Measurements from ENCODE around the gene LRP1B. TPM values are rescaled to one million over a fixed set of nuclear protein-coding genes. Genes with fewer than 3 reads are reported as not detected.
"Not testable (repeated sequence)": the region's sequence is repeated elsewhere in the genome, so short reads cannot be mapped to it uniquely, and the experiment has no call there.

LRP1B gene
- polyA plus RNA-seq, 3 donors: 0.25 to 3.1 (median 2.2) TPM

DNA sequence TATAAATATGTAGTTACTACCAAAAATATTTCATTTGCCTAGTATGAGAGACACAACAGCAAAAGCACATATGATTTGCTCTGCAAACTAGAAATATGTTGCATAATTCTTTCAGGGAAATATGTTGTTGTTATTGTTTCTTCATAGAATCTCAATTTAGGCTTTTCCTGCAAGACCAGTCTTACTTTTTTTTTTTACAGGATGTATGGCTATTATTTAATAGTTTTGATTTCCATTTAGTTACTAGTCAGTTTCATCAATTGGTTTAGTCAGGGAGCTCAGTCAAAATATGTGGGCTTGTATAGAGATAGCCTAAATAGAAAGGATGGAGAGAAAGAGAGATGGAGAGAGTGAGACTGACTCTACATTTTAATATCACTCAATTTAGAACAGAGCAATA lies 6.1 kb downstream of the LRP1B start:
- H3K27ac ChIP-seq (ENCODE audit: low read depth, low read length): no peak overlapping the region

DNA sequence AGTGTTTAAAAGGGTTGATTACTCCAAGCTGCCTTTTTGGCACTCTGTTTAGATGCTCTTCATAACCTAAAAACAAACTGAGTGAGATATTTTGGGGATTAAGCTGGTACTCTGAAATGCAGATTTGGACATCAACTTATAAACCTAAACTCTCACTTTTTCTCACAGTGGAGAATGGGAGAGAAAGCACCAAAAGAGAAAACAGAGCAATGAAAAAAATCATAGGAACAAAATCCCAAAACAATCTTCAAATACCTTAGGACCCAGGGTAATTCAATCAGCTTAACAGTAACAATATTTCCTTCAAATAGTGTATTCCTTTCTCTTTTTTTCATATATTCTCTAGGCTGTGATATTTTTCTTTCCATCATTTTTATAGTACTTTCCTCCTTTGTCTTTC lies 11.5 kb downstream of the LRP1B start:
- H3K27ac ChIP-seq (ENCODE audit: low read depth, low read length): no peak overlapping the region

DNA sequence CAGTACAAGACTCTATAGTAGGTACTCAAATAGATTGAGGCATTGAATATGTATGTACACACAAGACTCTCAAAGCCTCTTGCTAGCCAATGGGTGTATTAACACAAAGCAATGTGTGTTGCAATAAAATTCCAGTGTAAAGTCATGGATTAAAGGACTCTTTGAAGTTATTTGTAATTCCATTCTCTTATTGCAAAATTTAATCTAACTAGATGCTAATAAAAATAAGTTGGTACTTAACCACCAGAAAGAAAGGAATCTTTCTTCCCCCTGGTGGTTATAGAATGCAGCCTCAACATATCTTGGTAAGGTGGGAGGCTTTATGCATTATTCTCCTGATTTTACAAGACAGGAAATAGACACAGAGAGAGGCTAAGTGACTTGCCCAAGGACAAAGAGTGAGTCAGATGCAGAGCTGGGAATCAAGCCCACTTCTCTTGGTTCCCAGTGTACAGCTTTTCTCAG lies 18.0 kb downstream of the LRP1B start:
- H3K27ac ChIP-seq (ENCODE audit: low read depth, low read length): no peak overlapping the region

DNA sequence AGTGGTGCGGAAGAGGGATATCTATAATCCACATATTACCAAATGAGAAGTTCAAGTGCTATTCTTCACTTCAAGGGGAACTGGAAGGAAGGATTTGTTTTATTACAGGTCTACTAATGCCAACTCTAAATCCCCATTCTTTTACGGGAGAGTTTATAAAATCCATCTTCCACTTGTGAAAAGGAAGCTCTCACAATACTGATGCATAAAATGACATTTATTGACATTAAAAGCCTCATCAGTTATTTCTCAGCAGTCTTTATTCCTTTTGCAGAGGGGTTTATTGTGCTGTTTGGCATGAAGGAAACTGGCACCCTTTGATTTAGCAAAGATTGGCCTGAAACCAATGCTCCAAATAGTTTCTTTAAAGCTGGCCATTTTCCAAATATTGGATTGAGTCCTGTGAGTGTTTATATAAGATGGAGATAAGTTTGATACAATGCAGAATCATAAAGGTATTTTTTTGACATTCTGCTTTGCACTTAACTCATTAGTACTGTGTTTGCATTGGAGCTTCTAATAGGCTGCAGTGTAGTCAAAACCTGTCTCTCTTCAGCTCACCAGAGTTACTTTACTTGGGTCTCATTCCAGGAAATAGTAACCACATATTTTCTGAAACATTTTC lies 26.6 kb downstream of the LRP1B start:
- no peak overlapping the region for H3K27ac ChIP-seq (ENCODE audit: low read depth, low read length)
- 44 to 62% (median 58%) methylated on average over 2 of the region's 2 CpGs for WGBS, 3 donors

DNA sequence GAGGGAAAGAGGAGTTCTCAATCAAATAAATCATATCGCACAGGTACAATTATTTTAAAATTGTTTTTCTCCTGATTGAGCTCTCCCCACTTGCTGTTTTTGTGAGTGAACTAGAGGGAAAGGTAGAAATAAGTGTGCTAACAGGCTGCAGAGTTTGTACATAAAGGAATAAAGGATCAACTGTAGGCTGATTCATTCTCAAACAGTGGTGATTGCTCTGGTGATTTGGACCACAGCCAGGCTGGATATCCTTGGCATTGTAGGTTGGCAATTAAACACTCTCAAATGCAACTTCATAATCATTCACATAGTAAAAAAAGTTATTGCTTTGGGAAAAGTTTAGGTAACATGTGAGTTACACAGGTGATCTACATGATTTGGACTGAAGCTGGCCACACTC lies 29.8 kb downstream of the LRP1B start:
- no peak overlapping the region for H3K27ac ChIP-seq (ENCODE audit: low read depth, low read length)
- 78 to 90% (median 88%) methylated on average over 1 of the region's 1 CpG for WGBS, 3 donors

DNA sequence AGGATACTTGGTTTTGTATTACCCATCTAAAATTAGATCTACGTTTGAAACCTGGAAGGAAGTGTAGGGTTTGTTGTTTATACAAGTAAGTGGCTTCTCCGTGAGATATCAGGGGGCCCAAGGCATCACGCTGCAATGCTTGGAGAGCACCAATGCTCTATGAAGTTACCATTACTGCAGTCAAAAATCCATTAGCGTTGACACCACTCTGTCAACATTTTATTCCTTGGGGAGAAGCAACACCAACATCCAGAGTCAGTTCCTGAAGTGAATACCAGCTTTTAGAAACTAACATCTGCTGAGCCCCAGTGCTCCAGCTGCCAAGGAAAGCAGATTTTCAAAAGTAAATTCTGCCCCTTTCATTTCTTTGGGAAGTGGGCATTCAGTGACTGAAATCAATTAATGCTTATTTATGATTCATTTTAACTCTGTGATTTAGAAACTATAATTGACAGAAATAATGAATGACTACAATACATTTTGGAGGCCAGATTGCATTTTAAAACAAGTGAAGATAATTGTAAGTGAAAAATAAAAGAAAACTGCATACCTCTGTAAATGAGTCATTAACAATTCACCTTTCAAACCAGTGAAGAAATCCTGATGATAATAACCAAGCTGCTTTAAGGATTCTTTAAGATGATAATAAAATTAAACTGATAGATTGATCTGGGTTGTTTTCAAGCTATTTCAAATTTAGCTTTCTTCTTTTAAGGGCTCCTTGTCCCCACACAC lies 30.5 kb downstream of the LRP1B start:
- H3K27ac ChIP-seq (ENCODE audit: low read depth, low read length): no peak overlapping the region
- WGBS, 3 donors: 57 to 67% (median 59%) methylated on average over 4 of the region's 4 CpGs

DNA sequence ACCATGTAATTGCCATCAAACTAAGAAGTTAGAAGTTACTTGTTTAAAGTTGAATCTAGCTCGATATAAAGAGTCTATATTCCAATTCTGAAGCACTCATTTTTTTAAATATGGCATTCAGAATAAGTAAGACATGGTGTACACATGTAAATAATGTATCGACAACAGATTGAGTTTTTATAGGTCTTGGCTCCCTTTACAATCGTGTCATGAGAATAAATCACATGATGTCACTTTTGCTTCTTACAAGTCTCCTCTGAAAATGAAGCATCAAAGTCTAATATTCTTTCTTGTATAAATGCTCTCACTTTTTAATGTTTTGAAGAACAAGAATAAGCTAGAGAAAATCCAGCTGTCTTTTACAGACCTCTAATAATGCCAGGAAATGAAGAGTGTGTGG lies 33.1 kb downstream of the LRP1B start:
- no peak overlapping the region for H3K27ac ChIP-seq (ENCODE audit: low read depth, low read length)
- WGBS, 3 donors: 60 to 68% (median 64%) methylated on average over 3 of the region's 3 CpGs

DNA sequence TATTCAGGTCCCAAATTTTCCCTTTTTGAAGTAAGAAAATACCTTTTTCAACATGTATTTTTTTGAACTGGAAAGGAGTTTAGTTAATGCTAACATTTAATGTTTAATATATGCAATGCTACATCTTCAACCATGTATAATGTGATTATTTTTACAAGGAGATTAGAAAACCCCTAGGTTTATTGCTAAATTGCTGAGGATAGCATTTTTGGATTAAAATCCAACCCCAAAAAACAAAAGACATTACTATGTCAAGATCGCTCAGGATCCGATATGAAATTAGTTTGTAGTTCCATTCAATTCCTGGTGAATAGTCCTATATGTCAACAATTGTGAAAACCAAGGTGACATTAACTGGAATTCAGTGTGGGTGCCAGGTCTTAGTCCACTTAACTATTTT lies 35.2 kb downstream of the LRP1B start:
- WGBS, 3 donors: 84 to 98% (median 94%) methylated on average over 2 of the region's 2 CpGs
- H3K27ac ChIP-seq (ENCODE audit: low read depth, low read length): no peak overlapping the region

DNA sequence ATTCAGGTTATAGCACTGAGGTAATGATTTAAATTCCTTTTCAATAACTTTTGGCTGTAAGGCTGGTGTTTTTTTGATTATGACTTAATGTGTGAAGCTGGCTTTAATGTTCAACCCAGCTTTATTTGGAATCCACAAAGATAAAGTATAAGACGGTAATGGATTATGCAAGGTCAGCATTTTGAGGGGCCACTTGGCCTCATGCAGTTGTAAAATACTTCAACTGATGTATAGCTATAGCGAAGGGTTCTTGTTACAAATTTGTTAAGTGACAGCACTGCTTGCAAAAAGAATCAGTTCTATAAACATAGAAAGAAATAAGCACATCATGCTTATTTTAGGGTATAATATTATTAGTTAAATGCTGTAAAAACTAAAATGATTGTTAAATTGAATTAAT lies 36.6 kb downstream of the LRP1B start:
- WGBS, 3 donors: 59 to 74% (median 69%) methylated on average over 2 of the region's 2 CpGs
- no peak overlapping the region for H3K27ac ChIP-seq (ENCODE audit: low read depth, low read length)

DNA sequence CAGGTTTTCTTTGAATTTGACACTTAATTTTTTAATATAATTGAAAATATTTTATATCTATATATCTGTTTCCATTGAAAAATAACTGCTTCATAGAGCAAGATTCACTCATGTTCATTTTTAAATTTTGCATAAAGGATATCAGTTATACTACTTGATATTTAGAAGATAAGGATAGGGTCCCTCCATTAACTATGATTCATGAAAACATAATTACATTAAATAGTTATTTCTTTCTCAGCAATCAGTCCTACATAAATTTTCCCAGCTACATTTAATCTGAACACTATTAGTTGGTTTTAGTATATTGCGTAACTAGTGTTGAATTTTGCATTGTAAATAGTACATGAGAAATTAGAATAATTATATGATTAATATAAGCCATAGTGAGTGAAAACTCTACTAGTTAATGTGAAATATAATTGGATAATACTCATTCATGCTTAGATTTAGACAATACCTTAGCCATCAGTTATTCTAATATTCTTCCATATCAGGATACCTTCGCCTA lies 42.7 kb downstream of the LRP1B start:
- no peak overlapping the region for H3K27ac ChIP-seq (ENCODE audit: low read depth, low read length)
- 89 to 94% (median 93%) methylated on average over 2 of the region's 2 CpGs for WGBS, 3 donors

DNA sequence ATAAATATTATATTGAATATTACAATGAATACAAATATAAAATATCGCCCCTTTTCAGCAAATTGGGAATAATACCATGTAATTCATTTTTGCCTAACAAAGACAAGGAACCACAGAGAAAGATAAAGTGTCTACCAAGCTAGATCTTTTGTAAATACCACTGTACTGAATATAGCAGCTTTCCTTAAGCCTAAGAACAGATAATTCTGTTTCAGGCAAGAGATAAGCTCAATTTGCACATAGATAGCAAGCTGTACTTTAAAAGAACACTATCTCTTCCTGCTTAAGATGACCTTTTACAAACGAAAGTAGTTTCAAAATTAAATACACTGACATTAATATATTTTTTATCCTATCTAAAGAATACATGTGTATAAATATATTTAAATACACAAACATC lies 43.2 kb downstream of the LRP1B start:
- WGBS, 3 donors: 43 to 66% (median 61%) methylated on average over 2 of the region's 2 CpGs
- not testable (repeated sequence) for H3K27ac ChIP-seq (ENCODE audit: low read depth, low read length)

DNA sequence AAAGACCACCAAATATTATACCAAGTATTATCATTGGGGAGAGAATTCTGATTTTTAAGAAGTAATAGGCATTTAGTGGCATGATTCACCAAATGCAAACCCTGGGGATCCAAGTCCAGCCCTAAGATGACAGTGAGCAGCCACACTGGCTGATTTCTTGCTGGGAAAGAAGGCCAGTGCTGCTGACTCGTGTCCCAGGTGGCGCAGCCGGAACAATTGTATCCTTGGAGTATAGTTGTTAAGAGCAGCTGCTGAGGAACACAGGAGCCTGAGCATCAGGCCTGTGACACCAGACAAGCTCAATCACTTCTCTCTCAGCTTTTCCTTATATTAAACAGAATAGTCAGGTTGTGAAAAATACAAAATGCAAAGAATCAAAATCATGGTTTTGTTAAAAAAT lies 48.4 kb downstream of the LRP1B start:
- 67 to 85% (median 81%) methylated on average over 3 of the region's 3 CpGs for WGBS, 3 donors
- H3K27ac ChIP-seq (ENCODE audit: low read depth, low read length): no peak overlapping the region

DNA sequence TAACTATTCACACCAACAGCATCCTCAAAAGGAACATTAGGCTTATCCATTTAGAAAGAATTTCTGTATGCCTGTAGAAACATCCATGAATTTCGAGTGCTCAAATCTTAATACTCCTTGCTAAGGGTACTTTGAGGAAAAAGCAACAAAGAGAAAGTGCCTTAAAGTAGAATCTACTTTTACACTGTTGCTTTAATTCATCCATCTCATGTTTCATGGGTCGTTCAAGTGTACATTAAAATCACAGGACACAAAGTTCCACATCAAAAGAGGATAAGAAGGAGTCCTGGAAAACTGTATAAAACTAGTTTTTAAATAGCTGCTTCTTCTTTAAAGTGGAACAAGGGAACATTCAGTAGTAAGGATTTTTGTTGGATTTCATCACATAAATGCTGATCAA lies 54.5 kb downstream of the LRP1B start:
- H3K27ac ChIP-seq (ENCODE audit: low read depth, low read length): no peak overlapping the region
- 42 to 54% (median 49%) methylated on average over 2 of the region's 2 CpGs for WGBS, 3 donors

DNA sequence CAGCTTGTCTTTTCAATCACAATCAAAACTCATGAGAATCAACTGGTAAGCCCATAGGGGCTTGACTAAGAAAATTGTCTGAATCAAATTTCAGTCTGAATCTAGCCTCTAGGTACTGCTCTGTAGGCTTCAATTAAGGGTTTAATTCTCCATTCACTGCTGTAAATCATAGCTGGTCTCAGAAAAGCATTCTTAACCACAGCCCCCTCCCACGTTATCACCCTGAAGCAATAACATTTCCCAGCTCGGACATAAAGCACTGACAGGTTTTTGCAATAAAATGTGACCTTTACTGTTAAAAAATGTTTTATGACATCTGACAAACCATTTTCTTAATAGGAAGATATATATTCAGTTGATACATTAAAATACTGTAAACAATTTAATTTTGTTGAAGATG lies 55.0 kb downstream of the LRP1B start:
- no peak overlapping the region for H3K27ac ChIP-seq (ENCODE audit: low read depth, low read length)
- WGBS, 3 donors: 55 to 64% (median 57%) methylated on average over 2 of the region's 2 CpGs

DNA sequence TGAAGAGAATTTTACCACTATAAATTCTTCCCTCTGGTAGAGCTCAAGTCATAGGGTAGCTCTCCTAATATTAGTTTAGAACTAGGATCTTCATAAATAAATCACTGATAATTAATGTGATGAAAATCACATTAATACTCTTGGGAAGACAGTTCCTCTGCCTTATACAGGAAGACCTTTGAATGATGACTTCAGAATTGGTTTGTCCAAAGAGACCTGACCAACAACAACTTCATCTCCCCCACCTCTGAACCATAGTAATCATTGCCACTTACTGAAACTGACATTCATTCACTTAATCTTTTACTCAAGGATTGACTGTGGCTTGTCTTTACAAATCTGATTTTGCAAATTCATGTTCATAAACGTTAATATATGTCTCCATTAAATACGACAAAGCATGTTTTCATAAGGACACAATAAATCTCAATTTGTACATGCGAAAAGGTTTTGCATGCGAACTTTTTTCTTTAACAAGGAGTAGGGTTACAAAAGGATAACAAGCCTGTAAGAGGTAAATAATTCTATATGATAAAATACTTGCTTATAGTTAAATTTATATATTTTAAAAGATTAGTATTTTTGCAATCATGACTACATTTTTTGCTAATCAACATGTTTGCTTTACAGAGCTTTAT lies 61.4 kb downstream of the LRP1B start:
- WGBS, 3 donors: 71 to 83% (median 79%) methylated on average over 4 of the region's 4 CpGs
- no peak overlapping the region for H3K27ac ChIP-seq (ENCODE audit: low read depth, low read length)

DNA sequence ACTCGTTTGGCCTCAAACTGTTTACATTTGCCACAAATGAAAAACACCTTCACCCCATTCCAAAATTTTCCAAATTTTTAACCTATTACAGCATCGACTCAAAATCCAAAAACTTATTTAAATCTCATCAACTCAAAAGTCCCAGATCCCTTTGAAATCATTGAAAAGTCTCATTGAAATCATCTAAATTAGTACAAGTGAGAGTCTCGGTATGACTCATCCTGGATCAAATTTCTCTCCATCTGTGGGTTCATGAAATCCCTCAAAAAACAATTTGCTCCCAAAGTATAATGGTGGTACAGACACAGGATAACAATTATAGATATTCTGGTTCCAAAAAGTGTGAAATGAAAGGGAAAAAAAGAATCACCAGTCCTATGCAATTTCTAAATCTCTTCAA lies 65.1 kb downstream of the LRP1B start:
- WGBS, 3 donors: 70 to 77% (median 71%) methylated on average over 3 of the region's 3 CpGs
- no peak overlapping the region for H3K27ac ChIP-seq (ENCODE audit: low read depth, low read length)

DNA sequence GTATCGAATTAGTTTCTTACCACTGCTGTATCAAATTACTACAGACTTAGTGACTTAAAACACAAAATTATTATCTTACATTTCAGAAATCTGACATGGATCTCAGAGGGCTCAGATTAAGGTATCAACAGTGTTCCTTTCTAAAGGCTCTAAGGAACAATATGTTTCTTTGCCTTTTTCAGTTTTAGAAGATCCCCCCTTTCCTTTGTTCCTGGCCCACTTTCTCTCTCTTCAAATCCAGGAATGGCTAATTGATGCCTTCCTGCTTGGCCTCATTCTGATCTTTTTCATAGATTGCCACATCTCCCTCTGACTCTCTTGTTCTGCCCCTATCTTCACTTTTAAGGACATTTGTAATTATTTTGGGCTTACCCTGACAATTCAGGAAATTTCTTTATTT lies 65.7 kb downstream of the LRP1B start:
- WGBS, 3 donors: 75 to 83% (median 81%) methylated on average over 1 of the region's 1 CpG
- no peak overlapping the region for H3K27ac ChIP-seq (ENCODE audit: low read depth, low read length)

DNA sequence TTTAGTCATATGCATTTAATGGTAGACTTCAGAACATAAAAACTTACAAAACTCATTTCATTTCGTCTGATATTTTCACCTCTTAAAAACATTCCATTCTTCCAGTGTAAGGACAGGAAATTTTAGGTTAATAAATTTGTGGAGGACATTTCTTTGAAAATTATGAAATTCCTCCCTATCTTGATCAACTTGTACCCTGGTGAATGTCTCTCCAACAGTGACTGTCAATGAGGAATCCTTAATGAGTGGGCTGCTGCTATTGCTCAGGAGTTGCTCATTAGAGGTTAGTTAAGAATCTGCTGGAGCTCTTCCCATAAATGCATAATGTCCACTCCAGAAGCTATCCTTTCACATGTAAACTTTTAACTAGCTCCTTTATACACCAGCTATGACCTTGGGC lies 69.1 kb downstream of the LRP1B start:
- H3K27ac ChIP-seq (ENCODE audit: low read depth, low read length): no peak overlapping the region
- 56 to 77% (median 59%) methylated on average over 1 of the region's 1 CpG for WGBS, 3 donors

DNA sequence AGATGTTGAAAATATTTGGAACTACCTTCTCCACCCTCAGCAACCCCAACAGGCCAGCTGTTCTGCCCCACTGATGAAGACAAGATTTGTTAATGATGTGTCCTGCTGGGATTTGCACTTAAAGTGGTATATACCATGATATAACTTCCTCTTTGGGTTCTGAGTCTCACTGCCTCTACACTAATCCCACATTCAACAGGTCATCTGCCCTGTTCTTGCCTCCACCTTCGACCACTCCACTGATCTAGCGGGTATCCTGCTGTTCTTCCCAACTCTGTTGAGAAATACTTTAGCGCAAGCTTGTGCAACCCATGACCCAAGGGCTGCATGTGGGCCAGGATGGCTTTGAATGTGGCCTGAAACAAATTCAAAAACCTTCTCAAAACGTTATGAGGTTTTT lies 72.7 kb downstream of the LRP1B start:
- WGBS, 3 donors: 64 to 76% (median 75%) methylated on average over 4 of the region's 4 CpGs

DNA sequence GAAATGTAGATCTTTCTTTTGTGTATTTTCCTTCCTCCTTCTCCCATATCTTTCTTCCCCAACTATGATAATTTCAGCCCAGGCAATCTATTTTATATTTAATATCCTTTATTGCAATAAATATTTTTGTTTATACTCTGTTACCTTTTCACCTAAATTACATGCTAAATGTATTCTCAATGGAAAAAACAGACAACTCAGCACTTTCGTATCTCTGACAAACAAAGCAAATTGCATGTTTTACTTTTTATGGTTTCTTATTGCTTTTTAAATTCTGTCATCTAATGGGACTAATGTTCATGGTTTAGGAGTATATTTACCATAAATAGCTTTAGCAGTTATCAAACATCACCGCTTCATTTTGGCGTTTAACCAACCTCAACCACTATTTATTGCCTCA lies 74.0 kb downstream of the LRP1B start:
- 88 to 90% (median 89%) methylated on average over 3 of the region's 3 CpGs for WGBS, 3 donors

More for the DNA sequence above, 72.7 kb downstream of the LRP1B start:
- no peak overlapping the region for H3K27ac ChIP-seq (ENCODE audit: low read depth, low read length)

More for the DNA sequence above, 74.0 kb downstream of the LRP1B start:
- no peak overlapping the region for H3K27ac ChIP-seq (ENCODE audit: low read depth, low read length)
